ENCODE measurements around the gene SLC35B2. TPM values are rescaled to one million over a fixed set of nuclear protein-coding genes. Genes with fewer than 3 reads are reported as not detected.

SLC35B2 gene
- polyA plus RNA-seq, 3 donors, result 17.4 to 54.0 (median 30.6) TPM

- H4K20me1 ChIP-seq (ENCODE audit: insufficient read depth, low read length), result no peaks in the 10 kb centered on the region
- H3K4me1 Mint-ChIP-seq, result peaks cover 12% of the 10 kb centered on the region
- H3K27ac ChIP-seq (ENCODE audit: low read depth in 1 of 2, low read length in 2 of 2), result no peak overlapping the region
- H3K36me3 ChIP-seq (replicated peaks in 1 of 2; ENCODE audit: control insufficient read depth in 1 of 2, insufficient read depth in 2 of 2, low read length in 2 of 2), result no peaks in the 10 kb centered on the region
- H3K4me1 ChIP-seq (ENCODE audit: control insufficient read depth in 1 of 2, insufficient read depth in 2 of 2, low read length in 2 of 2), result peaks cover 9 to 18% of the 10 kb centered on the region in 2 donors
- H3K79me2 ChIP-seq (ENCODE audit: insufficient read depth, low read length), result no peaks in the 10 kb centered on the region
- H2AFZ ChIP-seq (ENCODE audit: insufficient read depth, low read depth, low read length, poor library complexity, severe bottlenecking), result no peak overlapping the region
- H3K9me3 Mint-ChIP-seq, result peaks cover 0 to 22% (median 9%) of the 10 kb centered on the region in 7 donors
- peaks cover 49 to 90% of the 10 kb centered on the region in 2 donors for H3K27me3 ChIP-seq (ENCODE audit: control insufficient read depth in 2 of 2, insufficient read depth in 2 of 2, low read length in 2 of 2)
- no peak overlapping the region for H3K9ac ChIP-seq (ENCODE audit: insufficient read depth, low read length, poor library complexity, severe bottlenecking)
- H3K4me2 ChIP-seq (replicated peaks; ENCODE audit: extremely low read depth, low read length, poor library complexity, severe bottlenecking), result no peak overlapping the region
- TF ChIP-seq CTCF (IDR thresholded peaks at IDR 0.05), result no peak
- WGBS (ENCODE audit: insufficient coverage), result 89% methylated on average over 17 of the region's 23 CpGs
- no peak overlapping the region for H3K4me3 ChIP-seq (replicated peaks in 1 of 3; ENCODE audit: low read depth in 2 of 3, low read length in 3 of 3)
- H3K27me3 Mint-ChIP-seq (ENCODE audit: low read depth in 3 of 3), result peaks cover 78 to 90% (median 87%) of the 10 kb centered on the region in 3 donors
- intact Hi-C loops (cut with micrococcal nuclease), result no loop called here
- peaks cover 4 to 10% of the 10 kb centered on the region in 2 donors for H3K36me3 Mint-ChIP-seq
- H3K9me3 ChIP-seq (replicated peaks in 1 of 2; ENCODE audit: control insufficient read depth in 1 of 2, insufficient read depth in 1 of 2, low read length in 2 of 2), result peaks cover 0 to 14% of the 10 kb centered on the region in 2 donors
- H3K4me3 Mint-ChIP-seq, result peak overlapping the region in 1 of 2 donors; percentile 44
- H3K27ac Mint-ChIP-seq, result no peak overlapping the region
- DNase-seq, result no peak
Observed at GRCh38 chr6:44272999-44273566, 15.8 kb upstream of the SLC35B2 start.

- H3K9me3 ChIP-seq (replicated peaks in 1 of 2; ENCODE audit: control insufficient read depth in 1 of 2, insufficient read depth in 1 of 2, low read length in 2 of 2), result peaks cover 0 to 14% of the 10 kb centered on the region in 2 donors
- peaks cover 9 to 18% of the 10 kb centered on the region in 2 donors for H3K4me1 ChIP-seq (ENCODE audit: control insufficient read depth in 1 of 2, insufficient read depth in 2 of 2, low read length in 2 of 2)
- no peak overlapping the region for H3K9ac ChIP-seq (ENCODE audit: insufficient read depth, low read length, poor library complexity, severe bottlenecking)
- no peaks in the 10 kb centered on the region for H4K20me1 ChIP-seq (ENCODE audit: insufficient read depth, low read length)
- no peak overlapping the region for H3K27ac ChIP-seq (ENCODE audit: low read depth in 1 of 2, low read length in 2 of 2)
- Mint-ChIP-seq H3K27ac (no peak overlapping the region), H3K4me3 (peak overlapping the region in 1 of 2 donors; percentile 44), H3K36me3 (peaks cover 4 to 10% of the 10 kb centered on the region in 2 donors), H3K4me1 (peaks cover 12% of the 10 kb centered on the region), H3K9me3 (peaks cover 0 to 22% (median 9%) of the 10 kb centered on the region in 7 donors), H3K27me3 (ENCODE audit: low read depth in 3 of 3) (peaks cover 72 to 85% (median 83%) of the 10 kb centered on the region in 3 donors)
- H3K36me3 ChIP-seq (replicated peaks in 1 of 2; ENCODE audit: control insufficient read depth in 1 of 2, insufficient read depth in 2 of 2, low read length in 2 of 2), result no peaks in the 10 kb centered on the region
- H3K4me2 ChIP-seq (replicated peaks; ENCODE audit: extremely low read depth, low read length, poor library complexity, severe bottlenecking), result no peak overlapping the region
- intact Hi-C loops (cut with micrococcal nuclease), result no loop called here
- H3K4me3 ChIP-seq (replicated peaks in 1 of 3; ENCODE audit: low read depth in 2 of 3, low read length in 3 of 3), result no peak overlapping the region
- H2AFZ ChIP-seq (ENCODE audit: insufficient read depth, low read depth, low read length, poor library complexity, severe bottlenecking), result no peak overlapping the region
- no peak for TF ChIP-seq CTCF (IDR thresholded peaks at IDR 0.05)
- WGBS (ENCODE audit: insufficient coverage), result 92% methylated on average over 3 of the region's 3 CpGs
- peaks cover 49 to 87% of the 10 kb centered on the region in 2 donors for H3K27me3 ChIP-seq (ENCODE audit: control insufficient read depth in 2 of 2, insufficient read depth in 2 of 2, low read length in 2 of 2)
- no peaks in the 10 kb centered on the region for H3K79me2 ChIP-seq (ENCODE audit: insufficient read depth, low read length)
- DNase-seq, result no peak
Observed at GRCh38 chr6:44272529-44272928, 15.2 kb upstream of the SLC35B2 start.

Measured in CD14-positive monocyte (primary cell).